Stomach (tissue), 4 donors: ENCODE data around the gene CDYL.

Experiments used
- POLR2A ChIP-seq, 4 donors: fragments of 450-650 bp; IDR thresholded peaks; one replicate each; pipeline ENCODE4 v1.6.1; 2016; ENCODE audit warnings: antibody characterized with exemption in 4 of 4, control low read depth in 2 of 4, mild to moderate bottlenecking in 1 of 4, moderate library complexity in 1 of 4
- POLR2AphosphoS5 ChIP-seq, 3 donors: sonication (generic); formaldehyde crosslinking; IDR thresholded peaks; one replicate each; pipeline ENCODE4 v1.6.1; 2016; ENCODE audit warnings: antibody characterized with exemption in 3 of 3
- TF ChIP-seq, protein P1 (sequence below), 7 experiments: fragments of 450-650 bp in 4 of 7; fragments of 200-600 bp in 3 of 7; sonication (generic) in 3 of 7; IDR thresholded peaks; one replicate each; pipeline ENCODE4 v1.5.1; 2016 to 2019; ENCODE audit warnings: antibody characterized with exemption in 7 of 7, control low read depth in 2 of 7, mild to moderate bottlenecking in 1 of 7

- TF ChIP-seq POLR2AphosphoS5 (IDR thresholded peaks at IDR 0.05) (no peak), POLR2A (IDR thresholded peaks at IDR 0.05) (no peak)
- TF ChIP-seq, protein P1, sequence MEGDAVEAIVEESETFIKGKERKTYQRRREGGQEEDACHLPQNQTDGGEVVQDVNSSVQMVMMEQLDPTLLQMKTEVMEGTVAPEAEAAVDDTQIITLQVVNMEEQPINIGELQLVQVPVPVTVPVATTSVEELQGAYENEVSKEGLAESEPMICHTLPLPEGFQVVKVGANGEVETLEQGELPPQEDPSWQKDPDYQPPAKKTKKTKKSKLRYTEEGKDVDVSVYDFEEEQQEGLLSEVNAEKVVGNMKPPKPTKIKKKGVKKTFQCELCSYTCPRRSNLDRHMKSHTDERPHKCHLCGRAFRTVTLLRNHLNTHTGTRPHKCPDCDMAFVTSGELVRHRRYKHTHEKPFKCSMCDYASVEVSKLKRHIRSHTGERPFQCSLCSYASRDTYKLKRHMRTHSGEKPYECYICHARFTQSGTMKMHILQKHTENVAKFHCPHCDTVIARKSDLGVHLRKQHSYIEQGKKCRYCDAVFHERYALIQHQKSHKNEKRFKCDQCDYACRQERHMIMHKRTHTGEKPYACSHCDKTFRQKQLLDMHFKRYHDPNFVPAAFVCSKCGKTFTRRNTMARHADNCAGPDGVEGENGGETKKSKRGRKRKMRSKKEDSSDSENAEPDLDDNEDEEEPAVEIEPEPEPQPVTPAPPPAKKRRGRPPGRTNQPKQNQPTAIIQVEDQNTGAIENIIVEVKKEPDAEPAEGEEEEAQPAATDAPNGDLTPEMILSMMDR (IDR thresholded peaks at IDR 0.05), result no peak
Observed at GRCh38 chr6:4956625-4957024, 180.4 kb downstream of the CDYL start.
